Measurements from ENCODE around the gene C2orf80.
"Not testable (repeated sequence)": the region's sequence is repeated elsewhere in the genome, so short reads cannot be mapped to it uniquely, and the experiment has no call there.

- TF ChIP-seq EZH2 (IDR thresholded peaks at IDR 0.05; ENCODE audit: borderline replicate concordance); CTCF (IDR thresholded peaks at IDR 0.05; ENCODE audit: poor library complexity): not testable (repeated sequence)
These were observed 72.4 kb downstream of the C2orf80 start for GRCh38 chr2:208117390-208117789.
